ENCODE measurements around the gene DXO. TPM values are rescaled to one million over a fixed set of nuclear protein-coding genes. Genes with fewer than 3 reads are reported as not detected.

The DXO gene
- total RNA-seq, result 11.5 and 15.8 TPM in 2 replicates

DNA sequence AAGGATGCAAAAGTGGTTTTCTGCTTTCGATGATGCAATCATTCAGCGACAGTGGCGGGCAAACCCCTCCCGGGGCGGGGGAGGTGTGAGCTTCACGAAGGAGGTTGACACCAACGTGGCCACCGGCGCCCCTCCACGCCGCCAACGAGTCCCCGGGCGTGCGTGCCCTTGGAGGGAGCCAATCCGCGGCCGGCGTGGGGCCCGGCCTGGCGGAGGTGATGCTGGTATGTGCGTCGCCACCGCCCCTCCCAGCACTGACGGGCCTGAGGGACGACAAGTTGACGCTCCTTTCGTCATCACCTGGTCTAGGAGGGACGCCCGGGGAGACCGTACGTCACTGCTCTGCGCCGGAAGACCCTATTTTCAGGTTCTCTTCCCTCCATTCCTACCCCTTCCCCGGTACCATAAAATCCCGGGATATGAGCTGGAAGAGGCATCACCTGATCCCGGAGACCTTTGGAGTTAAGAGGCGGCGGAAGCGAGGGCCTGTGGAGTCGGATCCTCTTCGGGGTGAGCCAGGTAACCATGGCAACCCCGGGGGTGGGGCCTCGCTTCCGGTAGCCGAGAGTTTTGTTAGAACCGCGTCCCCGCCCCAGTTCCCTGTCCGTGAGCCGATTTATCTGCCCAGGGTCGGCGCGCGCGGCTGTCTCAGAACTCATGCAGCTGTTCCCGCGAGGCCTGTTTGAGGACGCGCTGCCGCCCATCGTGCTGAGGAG is at the start of gene DXO:
TSS of gene DXO (minus strand) at position 146 of the 716 bp plus-strand sequence. CDS start 463 bp downstream, outside the sequence.

DNA sequence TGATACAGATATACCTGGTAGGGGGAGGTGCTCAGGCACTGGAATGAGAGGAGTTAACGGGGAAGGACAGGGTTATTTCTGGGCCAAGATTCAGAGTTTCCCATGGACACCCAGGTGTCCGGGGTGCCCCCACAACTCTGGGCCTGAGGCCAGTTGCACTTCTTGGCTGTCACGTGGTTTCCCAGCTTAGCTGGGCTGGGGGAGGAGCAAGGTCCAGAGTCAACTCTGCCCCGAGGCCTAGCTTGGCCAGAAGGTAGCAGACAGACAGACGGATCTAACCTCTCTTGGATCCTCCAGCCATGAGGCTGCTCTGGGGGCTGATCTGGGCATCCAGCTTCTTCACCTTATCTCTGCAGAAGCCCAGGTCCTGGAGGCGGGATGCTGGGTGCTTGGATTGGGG is 42.6 kb upstream of the DXO start, which contains the start of gene C4B:
TSS of gene C4B (plus strand) at position 249 of the 400 bp plus-strand sequence. CDS start at position 300, 51 bp downstream.

DNA sequence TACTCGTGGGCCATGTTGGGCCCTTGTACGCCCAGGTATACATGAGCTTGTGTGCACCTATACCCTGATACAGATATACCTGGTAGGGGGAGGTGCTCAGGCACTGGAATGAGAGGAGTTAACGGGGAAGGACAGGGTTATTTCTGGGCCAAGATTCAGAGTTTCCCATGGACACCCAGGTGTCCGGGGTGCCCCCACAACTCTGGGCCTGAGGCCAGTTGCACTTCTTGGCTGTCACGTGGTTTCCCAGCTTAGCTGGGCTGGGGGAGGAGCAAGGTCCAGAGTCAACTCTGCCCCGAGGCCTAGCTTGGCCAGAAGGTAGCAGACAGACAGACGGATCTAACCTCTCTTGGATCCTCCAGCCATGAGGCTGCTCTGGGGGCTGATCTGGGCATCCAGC is 9.8 kb upstream of the DXO start, which contains the start of gene C4A:
TSS of gene C4A (plus strand) at position 314 of the 400 bp plus-strand sequence. CDS start at position 365, 51 bp downstream.

DNA sequence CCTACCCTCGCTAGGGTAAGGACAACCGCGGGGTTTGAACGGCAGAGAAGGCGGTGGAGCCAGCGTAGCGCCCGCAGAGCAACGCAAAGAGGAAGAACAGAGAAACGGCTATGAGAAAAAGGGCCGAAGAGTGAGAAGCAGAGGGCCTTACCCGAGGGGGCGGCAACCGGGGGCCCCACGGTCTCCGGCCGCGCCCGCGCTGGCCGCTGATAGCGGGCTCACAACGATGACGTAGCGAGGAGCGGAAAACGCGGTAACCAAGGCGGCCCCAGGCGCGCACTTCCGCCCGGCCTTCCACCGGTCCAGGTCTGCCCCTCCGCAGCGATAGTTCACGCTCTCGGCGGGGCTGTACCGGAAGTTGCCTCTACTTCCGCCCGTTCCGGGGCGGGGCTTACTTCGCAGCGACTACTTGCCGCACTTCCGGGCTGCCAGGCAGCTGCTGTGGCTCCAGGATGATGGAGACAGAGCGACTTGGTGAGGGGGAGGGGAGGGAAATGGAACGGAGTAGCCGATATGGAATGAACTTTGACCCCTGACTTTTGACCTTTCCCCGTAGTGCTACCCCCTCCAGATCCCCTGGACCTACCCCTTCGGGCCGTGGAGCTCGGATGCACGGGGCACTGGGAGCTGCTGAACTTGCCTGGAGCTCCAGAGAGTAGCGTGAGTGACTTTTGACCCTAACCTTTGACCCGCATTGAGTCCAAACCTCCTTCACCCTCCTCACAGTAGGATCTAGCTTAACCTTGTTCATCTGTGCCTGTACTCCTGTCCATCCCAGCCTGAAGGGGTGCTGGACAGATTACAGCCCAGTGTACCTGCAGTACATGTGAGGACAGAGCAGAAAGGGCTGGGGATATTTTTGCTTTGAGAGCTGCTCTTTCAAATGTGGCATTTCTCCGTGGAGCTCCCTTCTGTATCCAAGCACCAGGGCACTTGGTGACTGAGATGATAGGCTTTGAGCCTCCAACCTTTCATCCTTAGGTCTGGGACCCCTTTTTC is 12.9 kb downstream of the DXO start, which contains the start of the genes NELFE and SKIC2:
TSS of gene NELFE (minus strand) at position 231 of the 999 bp plus-strand sequence. CDS start 525 bp downstream, outside the sequence.
TSS of gene SKIC2 (plus strand) at position 435 of the 999 bp plus-strand sequence. CDS start at position 453, 18 bp downstream.

DNA sequence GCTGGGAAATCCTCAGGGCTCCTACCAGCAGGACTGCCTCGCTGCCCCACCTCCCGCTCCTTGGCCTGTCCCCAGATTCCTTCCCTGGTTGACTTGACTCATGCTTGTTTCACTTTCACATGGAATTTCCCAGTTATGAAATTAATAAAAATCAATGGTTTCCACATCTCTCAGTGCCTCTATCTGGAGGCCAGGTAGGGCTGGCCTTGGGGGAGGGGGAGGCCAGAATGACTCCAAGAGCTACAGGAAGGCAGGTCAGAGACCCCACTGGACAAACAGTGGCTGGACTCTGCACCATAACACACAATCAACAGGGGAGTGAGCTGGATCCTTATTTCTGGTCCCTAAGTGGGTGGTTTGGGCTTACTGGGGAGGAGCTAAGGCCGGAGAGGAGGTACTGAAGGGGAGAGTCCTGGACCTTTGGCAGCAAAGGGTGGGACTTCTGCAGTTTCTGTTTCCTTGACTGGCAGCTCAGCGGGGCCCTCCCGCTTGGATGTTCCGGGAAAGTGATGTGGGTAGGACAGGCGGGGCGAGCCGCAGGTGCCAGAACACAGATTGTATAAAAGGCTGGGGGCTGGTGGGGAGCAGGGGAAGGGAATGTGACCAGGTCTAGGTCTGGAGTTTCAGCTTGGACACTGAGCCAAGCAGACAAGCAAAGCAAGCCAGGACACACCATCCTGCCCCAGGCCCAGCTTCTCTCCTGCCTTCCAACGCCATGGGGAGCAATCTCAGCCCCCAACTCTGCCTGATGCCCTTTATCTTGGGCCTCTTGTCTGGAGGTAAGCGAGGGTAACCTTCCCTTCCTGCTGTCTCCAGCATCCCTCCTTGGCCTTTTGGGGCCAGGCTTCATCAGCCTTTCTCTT is 26.2 kb downstream of the DXO start, which contains the start of gene CFB:
TSS of gene CFB (plus strand) at position 589 of the 863 bp plus-strand sequence. CDS start at position 716, 127 bp downstream.

DNA sequence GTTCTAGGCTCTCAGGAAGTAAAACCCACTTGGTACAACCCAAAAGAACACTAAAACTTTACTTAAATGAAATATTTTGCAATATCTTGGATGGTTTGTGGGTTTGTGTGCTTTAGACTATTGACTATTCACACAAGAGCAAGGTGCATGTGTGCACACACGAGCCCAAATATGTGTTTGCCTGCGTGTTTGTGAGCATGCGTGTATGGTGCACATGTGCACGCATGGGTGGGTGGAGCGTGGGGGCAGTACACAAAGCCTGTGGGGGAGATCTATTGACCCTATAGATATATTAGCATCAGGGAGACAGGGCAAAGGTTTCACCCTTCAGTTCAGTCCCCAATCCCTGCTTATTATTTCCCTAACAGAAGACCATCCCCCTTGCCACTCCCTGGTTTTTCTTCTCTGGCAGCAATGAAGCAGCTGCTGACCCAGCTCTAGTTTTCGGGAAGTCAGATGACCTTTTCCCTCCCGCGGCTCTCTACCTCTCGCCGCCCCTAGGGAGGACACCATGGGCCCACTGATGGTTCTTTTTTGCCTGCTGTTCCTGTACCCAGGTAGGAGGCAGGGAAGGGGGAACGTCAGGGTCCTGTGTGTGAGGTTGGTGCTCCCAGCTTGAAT is 44.6 kb downstream of the DXO start, which contains the start of gene C2:
TSS of gene C2 (plus strand) at position 476 of the 621 bp plus-strand sequence. CDS start at position 512, 36 bp downstream.

Other genes with a start within 250 kb of the DXO start
- gene MPIG6B, start 248.8 kb downstream of the DXO start, total RNA-seq, result 0.06 TPM in 1 of 2 replicates, not detected in the other
- gene DDAH2, start 242.8 kb downstream of the DXO start, total RNA-seq, result 48.5 and 60.7 TPM in 2 replicates
- gene CLIC1, start 235.6 kb downstream of the DXO start, total RNA-seq, result 293 and 305 TPM in 2 replicates
- gene MSH5, start 232.1 kb downstream of the DXO start, total RNA-seq, result 1.6 and 4.2 TPM in 2 replicates
- 0.44 and 0.50 TPM in 2 replicates for gene SAPCD1, start 209.5 kb downstream of the DXO start, total RNA-seq
- 0.10 and 0.12 TPM in 2 replicates for gene VWA7, start 194.8 kb downstream of the DXO start, total RNA-seq
- gene VARS1, start 176.4 kb downstream of the DXO start, total RNA-seq, result 54.7 and 63.3 TPM in 2 replicates
- 36.0 and 38.2 TPM in 2 replicates for gene LSM2, start 165.2 kb downstream of the DXO start, total RNA-seq
- gene HSPA1L, start 156.9 kb downstream of the DXO start, total RNA-seq, result 0.62 and 1.7 TPM in 2 replicates
- 93.9 and 97.6 TPM in 2 replicates for gene HSPA1A, start 156.6 kb downstream of the DXO start, total RNA-seq
- gene HSPA1B, start 144.4 kb downstream of the DXO start, total RNA-seq, result 101 and 110 TPM in 2 replicates
- gene NEU1, start 109.3 kb downstream of the DXO start, total RNA-seq, result 36.7 and 43.2 TPM in 2 replicates
- gene SLC44A4, start 93.1 kb downstream of the DXO start, total RNA-seq, result not detected in 2 replicates
- gene EHMT2, start 74.4 kb downstream of the DXO start, total RNA-seq, result 29.5 and 47.8 TPM in 2 replicates
- gene ZBTB12, start 70.1 kb downstream of the DXO start, total RNA-seq, result 2.1 and 2.5 TPM in 2 replicates
- gene C2, start 44.4 kb downstream of the DXO start, total RNA-seq, result 10.4 and 16.9 TPM in 2 replicates
- 47.7 and 56.5 TPM in 2 replicates for gene CFB, start 26.0 kb downstream of the DXO start, total RNA-seq
- gene NELFE, start 13.2 kb downstream of the DXO start, total RNA-seq, result 55.8 and 57.5 TPM in 2 replicates
- gene SKIC2, start 13.0 kb downstream of the DXO start, total RNA-seq, result 24.6 and 28.9 TPM in 2 replicates
- gene C4A, start 9.9 kb upstream of the DXO start, total RNA-seq, result 39.7 and 65.0 TPM in 2 replicates
- 25.2 and 46.6 TPM in 2 replicates for gene C4B, start 42.7 kb upstream of the DXO start, total RNA-seq
- 0.15 TPM in 1 of 2 replicates, not detected in the other for gene CYP21A2, start 66.3 kb upstream of the DXO start, total RNA-seq
- 35.8 and 38.3 TPM in 2 replicates for gene TNXB, start 137.2 kb upstream of the DXO start, total RNA-seq
- gene ATF6B, start 156.1 kb upstream of the DXO start, total RNA-seq, result 31.5 and 31.7 TPM in 2 replicates
- 4.3 and 4.7 TPM in 2 replicates for gene FKBPL, start 158.2 kb upstream of the DXO start, total RNA-seq
- gene PRRT1, start 179.8 kb upstream of the DXO start, total RNA-seq, result 1.1 and 1.8 TPM in 2 replicates
- 9.5 and 18.3 TPM in 2 replicates for gene PPT2, start 182.0 kb upstream of the DXO start, total RNA-seq
- 0.12 and 0.29 TPM in 2 replicates for gene EGFL8, start 192.5 kb upstream of the DXO start, total RNA-seq
- gene AGPAT1, start 203.9 kb upstream of the DXO start, total RNA-seq, result 43.9 and 51.3 TPM in 2 replicates
- 27.9 and 29.6 TPM in 2 replicates for gene RNF5, start 206.3 kb upstream of the DXO start, total RNA-seq
- 0.50 and 1.4 TPM in 2 replicates for gene AGER, start 212.1 kb upstream of the DXO start, total RNA-seq
- gene PBX2, start 218.1 kb upstream of the DXO start, total RNA-seq, result 32.2 and 34.1 TPM in 2 replicates
- 1.6 and 1.9 TPM in 2 replicates for gene GPSM3, start 220.5 kb upstream of the DXO start, total RNA-seq